ENCODE measurements around the gene CFAP61.

CFAP61 gene

DNA sequence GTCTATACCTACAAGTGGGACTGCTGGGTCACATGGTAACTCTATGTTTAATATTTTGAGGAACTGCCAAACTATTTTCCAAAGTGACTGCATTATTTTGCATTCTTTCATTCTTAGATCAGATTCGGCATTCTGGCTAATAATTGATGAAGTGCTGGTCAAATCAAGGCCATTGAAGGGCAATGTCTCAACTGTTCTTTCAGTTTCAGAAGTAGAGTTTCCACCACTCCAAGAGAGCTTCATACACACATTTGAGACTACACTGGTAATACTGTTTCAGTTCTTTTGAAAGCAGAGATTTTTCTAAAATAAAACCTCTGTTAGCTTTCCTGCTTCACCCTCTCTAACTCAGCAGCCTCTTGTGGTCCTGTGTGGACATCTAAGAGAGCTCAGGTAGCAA is 154.5 kb downstream of the CFAP61 start:
- TF ChIP-seq, protein P1, sequence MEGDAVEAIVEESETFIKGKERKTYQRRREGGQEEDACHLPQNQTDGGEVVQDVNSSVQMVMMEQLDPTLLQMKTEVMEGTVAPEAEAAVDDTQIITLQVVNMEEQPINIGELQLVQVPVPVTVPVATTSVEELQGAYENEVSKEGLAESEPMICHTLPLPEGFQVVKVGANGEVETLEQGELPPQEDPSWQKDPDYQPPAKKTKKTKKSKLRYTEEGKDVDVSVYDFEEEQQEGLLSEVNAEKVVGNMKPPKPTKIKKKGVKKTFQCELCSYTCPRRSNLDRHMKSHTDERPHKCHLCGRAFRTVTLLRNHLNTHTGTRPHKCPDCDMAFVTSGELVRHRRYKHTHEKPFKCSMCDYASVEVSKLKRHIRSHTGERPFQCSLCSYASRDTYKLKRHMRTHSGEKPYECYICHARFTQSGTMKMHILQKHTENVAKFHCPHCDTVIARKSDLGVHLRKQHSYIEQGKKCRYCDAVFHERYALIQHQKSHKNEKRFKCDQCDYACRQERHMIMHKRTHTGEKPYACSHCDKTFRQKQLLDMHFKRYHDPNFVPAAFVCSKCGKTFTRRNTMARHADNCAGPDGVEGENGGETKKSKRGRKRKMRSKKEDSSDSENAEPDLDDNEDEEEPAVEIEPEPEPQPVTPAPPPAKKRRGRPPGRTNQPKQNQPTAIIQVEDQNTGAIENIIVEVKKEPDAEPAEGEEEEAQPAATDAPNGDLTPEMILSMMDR (IDR thresholded peaks at IDR 0.05; ENCODE audit: low read length, missing control alignments): no peak
- no peak overlapping the region for H3K4me3 ChIP-seq (replicated peaks; ENCODE audit: low read depth, low read length)
- DNase-seq (ENCODE audit: low read depth): no peak

DNA sequence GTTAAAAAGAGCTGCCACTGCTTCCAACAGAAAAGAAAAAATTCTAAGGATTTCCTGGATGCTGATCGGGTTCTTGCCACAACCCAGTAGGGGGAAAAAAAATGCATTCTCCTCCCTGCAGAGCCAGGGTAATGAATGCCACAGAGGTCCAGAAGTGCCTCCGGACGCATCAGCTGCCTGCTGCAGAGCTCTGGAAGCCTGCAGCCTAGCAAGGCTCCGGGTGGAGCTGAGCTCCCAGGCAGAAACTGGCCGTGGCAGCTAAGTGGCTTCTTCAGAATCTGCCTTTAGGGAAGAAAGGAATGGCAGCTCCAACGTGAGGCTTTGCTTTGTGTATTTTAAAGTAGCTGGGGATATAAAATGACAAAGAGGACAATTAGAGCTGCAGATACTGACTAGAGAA is 155.0 kb downstream of the CFAP61 start:
- no peak overlapping the region for H3K4me3 ChIP-seq (replicated peaks; ENCODE audit: low read depth, low read length)
- TF ChIP-seq, protein P1 (IDR thresholded peaks at IDR 0.05; ENCODE audit: low read length, missing control alignments): no peak
- DNase-seq (ENCODE audit: low read depth): no peak

DNA sequence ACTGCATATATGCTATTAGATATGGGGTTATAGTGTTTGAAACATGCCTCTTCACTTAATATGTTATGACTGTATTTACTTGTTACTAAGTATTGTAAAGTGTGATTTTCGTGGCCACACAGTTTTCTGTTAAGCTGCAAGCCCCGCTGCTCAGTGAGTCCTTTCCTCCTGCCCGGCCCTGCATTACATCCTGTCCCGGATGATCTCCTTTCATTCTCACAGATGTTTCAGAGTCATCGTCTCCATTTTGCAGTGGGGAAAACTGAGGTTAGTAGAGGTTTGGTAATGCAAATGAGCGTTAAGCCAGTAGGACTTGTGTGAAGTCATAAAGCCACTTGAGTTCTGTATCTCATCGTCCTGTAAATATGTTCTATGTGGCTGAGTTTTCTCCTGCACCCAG is 155.5 kb downstream of the CFAP61 start:
- H3K4me3 ChIP-seq (replicated peaks; ENCODE audit: low read depth, low read length): no peak overlapping the region
- TF ChIP-seq, protein P1 (IDR thresholded peaks at IDR 0.05; ENCODE audit: low read length, missing control alignments): no peak
- no peak for DNase-seq (ENCODE audit: low read depth)

DNA sequence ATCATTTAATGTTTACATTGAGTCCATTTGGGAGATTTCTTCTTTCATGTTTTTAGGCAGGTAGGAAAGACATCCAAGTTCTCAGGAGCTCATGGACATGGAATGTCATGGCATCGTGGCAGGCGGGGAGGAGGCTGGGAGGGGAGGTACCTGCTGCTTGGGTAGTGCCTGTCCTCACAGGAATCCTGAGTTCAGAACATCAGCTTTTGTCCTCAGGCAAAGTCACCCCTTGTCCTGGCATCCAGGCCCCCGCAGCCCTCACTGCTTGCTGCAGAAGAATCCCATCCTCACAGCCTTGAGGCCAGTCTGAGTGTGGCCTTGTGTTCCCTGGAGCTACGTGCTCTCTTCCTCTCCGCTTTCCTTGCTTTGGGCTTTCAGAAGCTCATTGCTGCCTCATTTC is 157.4 kb downstream of the CFAP61 start:
- no peak for DNase-seq (ENCODE audit: low read depth)
- no peak overlapping the region for H3K4me3 ChIP-seq (replicated peaks; ENCODE audit: low read depth, low read length)
- TF ChIP-seq, protein P1 (IDR thresholded peaks at IDR 0.05; ENCODE audit: low read length, missing control alignments): no peak

DNA sequence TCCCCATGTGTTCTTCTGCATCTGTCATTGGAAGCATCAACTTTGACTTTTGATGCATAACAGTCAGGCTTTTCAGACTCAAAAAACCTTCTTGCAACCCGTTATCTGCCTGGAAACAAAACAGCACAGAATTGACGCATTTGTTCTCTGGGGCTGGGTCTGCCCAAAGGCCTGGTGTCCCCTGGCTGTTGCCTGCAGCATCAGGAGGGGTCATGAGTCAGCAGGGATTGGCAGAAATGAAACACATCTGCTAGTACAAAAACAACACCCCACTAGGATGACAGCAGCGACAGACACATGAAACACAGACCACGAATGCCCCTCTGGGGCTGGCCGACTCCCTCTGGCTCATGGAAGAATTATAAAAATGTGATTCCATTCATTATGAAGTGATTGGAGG is 158.0 kb downstream of the CFAP61 start:
- TF ChIP-seq, protein P1 (IDR thresholded peaks at IDR 0.05; ENCODE audit: low read length, missing control alignments): no peak
- no peak for DNase-seq (ENCODE audit: low read depth)
- H3K4me3 ChIP-seq (replicated peaks; ENCODE audit: low read depth, low read length): no peak overlapping the region

DNA sequence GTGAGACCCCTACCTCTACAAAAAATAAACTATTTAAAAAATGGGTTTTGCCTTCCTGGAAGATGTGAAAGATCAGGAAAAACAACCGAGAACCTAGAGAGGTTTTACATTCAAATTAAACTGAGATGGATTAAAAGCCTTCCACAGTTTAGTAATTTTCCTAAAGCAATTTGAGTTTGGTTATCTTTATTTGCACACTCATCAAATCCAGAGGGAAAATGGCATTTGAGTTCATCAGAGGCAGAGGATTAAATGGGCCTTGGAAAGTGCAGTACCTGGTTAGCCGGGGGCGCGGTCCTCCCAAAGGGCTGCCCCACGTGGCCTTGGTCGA is 158.6 kb downstream of the CFAP61 start:
- H3K4me3 ChIP-seq (replicated peaks; ENCODE audit: low read depth, low read length): no peak overlapping the region

More for the DNA sequence above, 158.6 kb downstream of the CFAP61 start:
- TF ChIP-seq, protein P1 (IDR thresholded peaks at IDR 0.05; ENCODE audit: low read length, missing control alignments): no peak
- DNase-seq (ENCODE audit: low read depth): no peak

Data from fibroblast of pulmonary artery (primary cell).